ENCODE measurements around the gene MVB12B.
"Not testable (repeated sequence)": the region's sequence is repeated elsewhere in the genome, so short reads cannot be mapped to it uniquely, and the experiment has no call there.

DNA sequence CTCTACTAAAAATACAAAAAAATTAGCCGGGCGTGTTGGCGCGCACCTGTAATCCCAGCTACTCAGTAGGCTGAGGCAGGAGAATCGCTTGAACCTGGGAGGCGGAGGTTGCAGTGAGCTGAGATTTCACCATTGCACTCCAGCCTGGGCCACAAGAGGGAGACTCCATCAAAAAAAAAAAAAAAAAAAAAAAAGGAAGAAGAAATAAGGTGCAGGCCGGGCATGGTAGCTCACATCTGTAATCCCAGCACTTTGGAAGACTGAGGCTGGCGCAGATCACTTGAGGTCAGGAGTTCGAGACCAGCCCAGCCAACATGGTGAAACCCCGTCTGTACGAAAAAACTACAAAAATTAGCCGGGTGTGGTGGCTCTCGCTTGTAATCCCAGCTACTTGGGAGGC is 228.8 kb downstream of the MVB12B start:
- TF ChIP-seq EP300, CTCF, POLR2A (IDR thresholded peaks at IDR 0.05): not testable (repeated sequence)
